Neural cell (in vitro differentiated cells): ENCODE measurements around the gene KCNJ6. TPM values are rescaled to one million over a fixed set of nuclear protein-coding genes. Genes with fewer than 3 reads are reported as not detected.

Experiments used
- H2AFZ ChIP-seq: fragments of 200-600, 300-800 bp; sonication (generic), shearing (Covaris generic); 2 replicates; pipeline ENCODE4 v1.6.0; 2014; ENCODE audit warnings: low read depth, mild to moderate bottlenecking, antibody characterized with exemption, low read length, moderate library complexity
- H3F3A ChIP-seq: fragments of 200-600 bp; shearing (Covaris generic); 2 replicates; pipeline ENCODE4 v1.6.1; 2016; ENCODE audit warnings: mild to moderate bottlenecking, moderate library complexity, mixed read lengths, antibody characterized with exemption, low read length; ENCODE audit not compliant: insufficient read depth, poor library complexity, severe bottlenecking
- H3K27ac ChIP-seq: fragments of 200-600, 300-800 bp; sonication (generic), shearing (Covaris generic); 2 replicates; pipeline ENCODE4 v1.5.1; 2014; ENCODE audit warnings: mild to moderate bottlenecking, low read length, moderate library complexity
- H3K27me3 ChIP-seq: fragments of 300-800, 200-600 bp; sonication (generic), shearing (Covaris generic); 2 replicates; pipeline ENCODE4 v1.6.0; 2014; ENCODE audit warnings: mild to moderate bottlenecking, low read depth, low read length, moderate library complexity; ENCODE audit not compliant: insufficient read depth
- H3K36me3 ChIP-seq: fragments of 300-800, 200-600 bp; sonication (generic), shearing (Covaris generic); 2 replicates; pipeline ENCODE4 v1.5.1; 2014; ENCODE audit warnings: mild to moderate bottlenecking, antibody characterized with exemption, low read length, moderate library complexity; ENCODE audit not compliant: insufficient read depth
- H3K4me2 ChIP-seq: fragments of 300-800, 200-600 bp; sonication (generic), shearing (Covaris generic); 2 replicates; pipeline ENCODE4 v1.6.0; 2014; ENCODE audit warnings: mild to moderate bottlenecking, low read length
- H3K4me3 ChIP-seq: fragments of 300-800, 200-600 bp; sonication (generic), shearing (Covaris generic); 2 replicates; pipeline ENCODE4 v1.5.1; 2014; ENCODE audit warnings: mild to moderate bottlenecking, low read length, moderate library complexity
- H3K79me2 ChIP-seq: fragments of 200-600 bp; shearing (Covaris generic); replicated peaks from 2 replicates; pipeline ENCODE4 v1.6.0; 2014; ENCODE audit warnings: mild to moderate bottlenecking, low read length, moderate library complexity; ENCODE audit not compliant: insufficient read depth
- H3K9ac ChIP-seq: fragments of 300-800, 200-600 bp; sonication (generic), shearing (Covaris generic); 2 replicates; pipeline ENCODE4 v1.6.1; 2016; ENCODE audit warnings: mild to moderate bottlenecking, low read length, mixed read lengths
- H3K9me2 ChIP-seq: fragments of 200-600 bp; shearing (Covaris generic); 2 replicates; pipeline ENCODE4 v1.6.1; 2016; ENCODE audit warnings: mild to moderate bottlenecking, low read length, mixed read lengths; ENCODE audit not compliant: insufficient read depth
- H3K9me3 ChIP-seq: fragments of 200-600, 300-800 bp; sonication (generic), shearing (Covaris generic); 2 replicates; pipeline ENCODE4 v1.6.1; 2016; ENCODE audit warnings: mild to moderate bottlenecking, mixed run types, low read length, moderate library complexity, mixed read lengths
- H4K20me1 ChIP-seq: fragments of 200-600 bp; shearing (Covaris generic); 2 replicates; pipeline ENCODE4 v1.6.1; 2016; ENCODE audit warnings: mild to moderate bottlenecking, mixed run types; ENCODE audit not compliant: insufficient read depth
- EP300 ChIP-seq: fragments of 450-650 bp; conservative IDR thresholded peaks from 2 replicates; pipeline ENCODE4 v1.6.1; 2014; ENCODE audit warnings: antibody characterized with exemption, mild to moderate bottlenecking, moderate library complexity; ENCODE audit not compliant: poor library complexity, severe bottlenecking
- EZH2 ChIP-seq: fragments of 200-600, 300-800 bp; shearing (Covaris generic), sonication (generic); IDR thresholded peaks from 2 replicates; pipeline ENCODE4 v1.6.1; 2014; ENCODE audit warnings: antibody characterized with exemption, low read length, borderline replicate concordance, mild to moderate bottlenecking; ENCODE audit not compliant: insufficient read depth, poor library complexity, severe bottlenecking
- MXI1 ChIP-seq: fragments of 450-650 bp; conservative IDR thresholded peaks from 2 replicates; pipeline ENCODE4 v1.6.1; 2014; ENCODE audit warnings: antibody characterized with exemption, mild to moderate bottlenecking; ENCODE audit not compliant: poor library complexity, severe bottlenecking
- POLR2AphosphoS5 ChIP-seq: IDR thresholded peaks from 2 replicates; pipeline ENCODE4 v1.6.1; 2012
- RAD21 ChIP-seq: fragments of 450-650 bp; conservative IDR thresholded peaks from 2 replicates; pipeline ENCODE4 v1.6.1; 2014; ENCODE audit warnings: antibody characterized with exemption, mild to moderate bottlenecking, moderate library complexity
- REST ChIP-seq: IDR thresholded peaks from 2 replicates; pipeline ENCODE4 v1.6.1; 2012; ENCODE audit warnings: borderline replicate concordance
- SMC3 ChIP-seq: fragments of 450-650 bp; conservative IDR thresholded peaks from 2 replicates; pipeline ENCODE4 v1.6.1; 2014; ENCODE audit warnings: antibody characterized with exemption, mild to moderate bottlenecking, moderate library complexity; ENCODE audit not compliant: poor library complexity
- TAF1 ChIP-seq: IDR thresholded peaks from 2 replicates; pipeline ENCODE4 v1.6.1; 2012; ENCODE audit warnings: low read depth
- polyA plus RNA-seq: library from polyadenylated mRNA; depleted of rRNA; stranded (reverse); fragments of >200 nt; gene quantifications from 2 replicates; pipeline ENCODE4 v1.2.3, GENCODE V29; 2014
- TF ChIP-seq, protein P1 (sequence below): fragments of 450-650 bp; IDR thresholded peaks from 2 replicates; pipeline ENCODE4 v1.5.1; 2014; ENCODE audit warnings: antibody characterized with exemption, mild to moderate bottlenecking, moderate library complexity; ENCODE audit not compliant: poor library complexity, severe bottlenecking

Gene KCNJ6
- polyA plus RNA-seq, 1 donor from 2014 or later = 1.7 TPM

DNA sequence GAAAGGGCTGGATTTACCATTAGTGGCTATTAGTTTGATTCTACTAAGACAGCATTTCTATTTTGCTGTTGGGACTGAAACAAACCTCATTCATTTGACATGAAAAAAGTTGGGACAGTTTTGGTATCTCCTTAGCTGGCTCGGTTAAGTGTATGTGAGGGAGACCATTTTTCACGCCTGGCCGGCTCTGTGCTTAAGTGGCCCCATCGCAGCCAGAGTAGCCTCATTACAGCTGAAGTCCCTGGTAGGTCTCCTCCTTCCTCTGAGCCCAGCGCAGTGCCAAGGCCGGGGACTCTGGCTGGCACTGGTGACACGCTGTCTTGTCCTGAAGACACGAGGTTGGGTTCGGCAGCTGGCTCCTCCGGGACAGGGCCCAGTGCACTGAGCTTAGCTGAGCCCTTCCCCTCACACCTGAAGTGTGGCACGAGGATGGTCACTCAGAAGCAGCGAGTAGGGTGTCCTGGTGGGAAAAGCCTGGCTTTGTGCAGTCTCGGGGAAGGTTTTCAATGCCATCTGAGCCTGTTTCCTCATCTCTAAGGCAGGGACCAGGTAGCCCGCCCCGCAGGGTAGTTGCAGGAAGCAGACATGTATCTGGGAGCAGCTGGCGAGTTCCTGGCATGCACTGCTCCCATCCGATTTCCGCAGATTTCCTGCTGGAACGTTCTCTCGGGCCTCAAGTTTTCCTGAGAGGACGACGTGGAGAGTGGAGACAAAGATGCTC, 353.2 kb downstream of the KCNJ6 start:
- no peaks in the 10 kb centered on the region for H3K27me3 ChIP-seq
- no peaks in the 10 kb centered on the region for H3K9me3 ChIP-seq
- H3K9ac ChIP-seq = no peak overlapping the region
- TF ChIP-seq EP300 (no peak), TAF1 (no peak), MXI1 (no peak), POLR2AphosphoS5 (no peak), RAD21 (no peak), REST (no peak), EZH2 (no peak), SMC3 (no peak)
- TF ChIP-seq, protein P1, sequence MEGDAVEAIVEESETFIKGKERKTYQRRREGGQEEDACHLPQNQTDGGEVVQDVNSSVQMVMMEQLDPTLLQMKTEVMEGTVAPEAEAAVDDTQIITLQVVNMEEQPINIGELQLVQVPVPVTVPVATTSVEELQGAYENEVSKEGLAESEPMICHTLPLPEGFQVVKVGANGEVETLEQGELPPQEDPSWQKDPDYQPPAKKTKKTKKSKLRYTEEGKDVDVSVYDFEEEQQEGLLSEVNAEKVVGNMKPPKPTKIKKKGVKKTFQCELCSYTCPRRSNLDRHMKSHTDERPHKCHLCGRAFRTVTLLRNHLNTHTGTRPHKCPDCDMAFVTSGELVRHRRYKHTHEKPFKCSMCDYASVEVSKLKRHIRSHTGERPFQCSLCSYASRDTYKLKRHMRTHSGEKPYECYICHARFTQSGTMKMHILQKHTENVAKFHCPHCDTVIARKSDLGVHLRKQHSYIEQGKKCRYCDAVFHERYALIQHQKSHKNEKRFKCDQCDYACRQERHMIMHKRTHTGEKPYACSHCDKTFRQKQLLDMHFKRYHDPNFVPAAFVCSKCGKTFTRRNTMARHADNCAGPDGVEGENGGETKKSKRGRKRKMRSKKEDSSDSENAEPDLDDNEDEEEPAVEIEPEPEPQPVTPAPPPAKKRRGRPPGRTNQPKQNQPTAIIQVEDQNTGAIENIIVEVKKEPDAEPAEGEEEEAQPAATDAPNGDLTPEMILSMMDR = no peak
- peak overlapping the region; percentile 52 for H3K4me3 ChIP-seq
- no peaks in the 10 kb centered on the region for H4K20me1 ChIP-seq
- no peak overlapping the region for H3K27ac ChIP-seq
- H3K36me3 ChIP-seq = no peaks in the 10 kb centered on the region
- H2AFZ ChIP-seq = no peak overlapping the region
- no peak overlapping the region for H3K4me2 ChIP-seq
- no peaks in the 10 kb centered on the region for H3K9me2 ChIP-seq
- no peaks in the 10 kb centered on the region for H3K79me2 ChIP-seq
- no peaks in the 10 kb centered on the region for H3F3A ChIP-seq

GRCh38 chr21:37561941-37562919, 354.0 kb downstream of the KCNJ6 start:
- TF ChIP-seq EP300 (no peak), EZH2 (no peak)
- no peaks in the 10 kb centered on the region for H3K9me3 ChIP-seq
- no peaks in the 10 kb centered on the region for H3K79me2 ChIP-seq
- no peaks in the 10 kb centered on the region for H3K27me3 ChIP-seq
- H3K4me3 ChIP-seq = no peak overlapping the region
- H3K9me2 ChIP-seq = no peaks in the 10 kb centered on the region
- H2AFZ ChIP-seq = no peak overlapping the region
- no peak overlapping the region for H3K9ac ChIP-seq
- no peak overlapping the region for H3K27ac ChIP-seq
- H3F3A ChIP-seq = no peaks in the 10 kb centered on the region
- no peaks in the 10 kb centered on the region for H3K36me3 ChIP-seq
- H4K20me1 ChIP-seq = no peaks in the 10 kb centered on the region
- H3K4me2 ChIP-seq = no peak overlapping the region
